Liver (tissue), 9 donors: ENCODE data around the gene LY6G5B. TPM values are rescaled to one million over a fixed set of nuclear protein-coding genes. Genes with fewer than 3 reads are reported as not detected.
"Not testable (repeated sequence)": the region's sequence is repeated elsewhere in the genome, so short reads cannot be mapped to it uniquely, and the experiment has no call there.

ENCODE experiments used
- DNase-seq: peaks from one replicate; pipeline ENCODE4 v3.0.0-alpha.2; 2017; ENCODE audit warnings: low spot score
- H3K27ac ChIP-seq, 2 donors: one replicate each; pipeline ENCODE4 v1.7.0; 2013; ENCODE audit warnings: inconsistent platforms in 2 of 2, low read length in 2 of 2, control low read depth in 1 of 2, low read depth in 1 of 2, mild to moderate bottlenecking in 1 of 2
- H3K27me3 ChIP-seq, 4 donors: one replicate each; pipeline versions ENCODE4 v1.6.1 to v1.7.0; 2013; ENCODE audit warnings: low read length in 3 of 4, inconsistent platforms in 1 of 4, mild to moderate bottlenecking in 1 of 4, moderate library complexity in 1 of 4; ENCODE audit not compliant: control insufficient read depth in 4 of 4, insufficient read depth in 4 of 4
- H3K36me3 ChIP-seq, 4 donors: one replicate each; pipeline versions ENCODE4 v1.6.1 to v1.7.0; 2013; ENCODE audit warnings: low read length in 3 of 4, mild to moderate bottlenecking in 3 of 4, low read depth in 1 of 4, moderate library complexity in 1 of 4; ENCODE audit not compliant: control insufficient read depth in 4 of 4, insufficient read depth in 3 of 4
- H3K4me1 ChIP-seq, 4 donors: one replicate each; pipeline versions ENCODE4 v1.6.1 to v1.7.0; 2013; ENCODE audit warnings: low read length in 3 of 4, mild to moderate bottlenecking in 3 of 4, moderate library complexity in 1 of 4; ENCODE audit not compliant: control insufficient read depth in 4 of 4, insufficient read depth in 4 of 4
- H3K4me3 ChIP-seq, 3 donors: one replicate each; pipeline versions ENCODE4 v1.6.1 to v1.7.0; 2013; ENCODE audit warnings: low read length in 3 of 3, control low read depth in 1 of 3, low read depth in 1 of 3, mild to moderate bottlenecking in 1 of 3
- H3K9ac ChIP-seq, 2 donors: one replicate each; pipeline ENCODE4 v1.7.0; 2013; ENCODE audit warnings: low read length in 2 of 2, mild to moderate bottlenecking in 2 of 2, moderate library complexity in 2 of 2, control low read depth in 1 of 2, low read depth in 1 of 2
- H3K9me3 ChIP-seq, 4 donors: one replicate each; pipeline versions ENCODE4 v1.6.1 to v1.7.0; 2013; ENCODE audit warnings: low read length in 3 of 4; ENCODE audit not compliant: control insufficient read depth in 4 of 4
- FOXA2 ChIP-seq: IDR thresholded peaks from 2 replicates; pipeline ENCODE4 v1.6.1; 2016; ENCODE audit warnings: antibody characterized with exemption
- HNF4A ChIP-seq, 2 donors: conservative IDR thresholded peaks; 2 replicates each; pipeline ENCODE4 v1.6.1; 2016; ENCODE audit warnings: antibody characterized with exemption in 2 of 2, mild to moderate bottlenecking in 2 of 2
- JUND ChIP-seq, 2 donors: IDR thresholded peaks; 2 replicates each; pipeline ENCODE4 v1.6.1; 2016; ENCODE audit warnings: antibody characterized with exemption in 2 of 2
- NR2F2 ChIP-seq: IDR thresholded peaks from 2 replicates; pipeline ENCODE4 v1.6.1; 2016; ENCODE audit warnings: antibody characterized with exemption
- RAD21 ChIP-seq, 2 donors: IDR thresholded peaks; 2 replicates each; pipeline ENCODE4 v1.6.1; 2016; ENCODE audit warnings: antibody characterized with exemption in 2 of 2, mild to moderate bottlenecking in 2 of 2
- REST ChIP-seq: IDR thresholded peaks from 2 replicates; pipeline ENCODE4 v1.6.1; 2016; ENCODE audit warnings: antibody characterized with exemption, mild to moderate bottlenecking
- RXRA ChIP-seq, 2 donors: IDR thresholded peaks; 2 replicates each; pipeline ENCODE4 v1.6.1; 2017 to 2018; ENCODE audit warnings: antibody characterized with exemption in 2 of 2, mild to moderate bottlenecking in 1 of 2
- SP1 ChIP-seq: IDR thresholded peaks from 2 replicates; pipeline ENCODE4 v1.6.1; 2018; ENCODE audit warnings: antibody characterized with exemption, mild to moderate bottlenecking
- TAF1 ChIP-seq: conservative IDR thresholded peaks from 2 replicates; pipeline ENCODE4 v1.6.1; 2016; ENCODE audit warnings: antibody characterized with exemption, mild to moderate bottlenecking
- YY1 ChIP-seq: IDR thresholded peaks from 2 replicates; pipeline ENCODE4 v1.6.1; 2016; ENCODE audit warnings: antibody characterized with exemption, mild to moderate bottlenecking
- ZBTB33 ChIP-seq: IDR thresholded peaks from 2 replicates; pipeline ENCODE4 v1.6.1; 2016; ENCODE audit warnings: antibody characterized with exemption
- WGBS: extraction: QIAGEN DNeasy Blood & Tissue Kit; methylation state at CpG from one replicate; pipeline ENCODE4 v1.1.7; 2013; 5-methylcytosine and 5-hydroxymethylcytosine counted together
- polyA plus RNA-seq, 2 donors: library from polyadenylated mRNA; stranded (reverse) in 1 of 2; unstranded in 1 of 2; fragments of 200-250 nt in 1 of 2; fragments of >200 nt in 1 of 2; fragmentation: Nextera tagmentation in 1 of 2; extraction: Ambion mirVana in 1 of 2; gene quantifications; one replicate each; pipeline versions ENCODE4 v1.2.1 to v1.2.3, GENCODE V29; 2013 to 2015
- total RNA-seq, 2 donors: library from RNA; depleted of rRNA; stranded (reverse); fragments of >200 nt; gene quantifications; one replicate each; pipeline ENCODE4 v1.2.3, GENCODE V29; 2014
- TF ChIP-seq, protein P1 (sequence below): IDR thresholded peaks from 2 replicates; pipeline ENCODE4 v1.6.1; 2016; ENCODE audit warnings: antibody characterized with exemption
- donor health status: healthy.
- donor health status: healthy.
- donor health status: healthy.
- donor health status: healthy.
- donor health status: healthy.

LY6G5B gene
- total and polyA plus RNA-seq, 4 donors: 1.2 to 5.9 (median 2.1) TPM

DNA sequence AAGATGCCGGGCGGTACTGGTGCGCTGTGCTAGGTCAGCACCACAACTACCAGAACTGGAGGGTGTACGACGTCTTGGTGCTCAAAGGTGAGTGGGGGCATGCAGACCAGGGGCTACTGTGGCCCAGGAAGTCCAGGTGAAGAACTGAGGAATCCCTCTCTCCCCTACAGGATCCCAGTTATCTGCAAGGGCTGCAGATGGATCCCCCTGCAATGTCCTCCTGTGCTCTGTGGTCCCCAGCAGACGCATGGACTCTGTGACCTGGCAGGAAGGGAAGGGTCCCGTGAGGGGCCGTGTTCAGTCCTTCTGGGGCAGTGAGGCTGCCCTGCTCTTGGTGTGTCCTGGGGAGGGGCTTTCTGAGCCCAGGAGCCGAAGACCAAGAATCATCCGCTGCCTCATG, 37.9 kb downstream of the LY6G5B start:
- Histone ChIP-seq H3K4me1 (no peaks in the 10 kb centered on the region), H3K27ac (no peak overlapping the region), H3K4me3 (no peak overlapping the region), H3K9me3 (no peaks in the 10 kb centered on the region), H3K27me3 (no peaks in the 10 kb centered on the region), H3K9ac (no peak overlapping the region), H3K36me3 (no peaks in the 10 kb centered on the region)
- no peak for DNase-seq
- no peak for TF ChIP-seq ZBTB33
- TF ChIP-seq TAF1: no peak
- TF ChIP-seq YY1: no peak
- TF ChIP-seq FOXA2: no peak
- no peak for TF ChIP-seq HNF4A (conservative IDR thresholded peaks at IDR 0.05)
- no peak for TF ChIP-seq REST
- no peak for TF ChIP-seq NR2F2
- TF ChIP-seq SP1: no peak
- TF ChIP-seq RAD21 (IDR thresholded peaks at IDR 0.05): no peak
- 83% methylated on average over 10 of the region's 10 CpGs for WGBS

- H3K9me3 ChIP-seq: no peaks in the 10 kb centered on the region
- H3K27ac ChIP-seq: no peak overlapping the region
- no peaks in the 10 kb centered on the region for H3K27me3 ChIP-seq
- WGBS: 96% methylated on average over 3 of the region's 3 CpGs
- H3K9ac ChIP-seq: no peak overlapping the region
- no peaks in the 10 kb centered on the region for H3K4me1 ChIP-seq
- no peak overlapping the region for H3K4me3 ChIP-seq
- DNase-seq: no peak
- TF ChIP-seq FOXA2: no peak
- no peak for TF ChIP-seq RAD21 (IDR thresholded peaks at IDR 0.05)
- TF ChIP-seq REST: no peak
- no peak for TF ChIP-seq JUND (IDR thresholded peaks at IDR 0.05)
- TF ChIP-seq, protein P1, sequence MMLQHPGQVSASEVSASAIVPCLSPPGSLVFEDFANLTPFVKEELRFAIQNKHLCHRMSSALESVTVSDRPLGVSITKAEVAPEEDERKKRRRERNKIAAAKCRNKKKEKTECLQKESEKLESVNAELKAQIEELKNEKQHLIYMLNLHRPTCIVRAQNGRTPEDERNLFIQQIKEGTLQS: no peak
- no peak for TF ChIP-seq TAF1
- TF ChIP-seq RXRA (IDR thresholded peaks at IDR 0.05): no peak
- no peak for TF ChIP-seq NR2F2
- no peak for TF ChIP-seq ZBTB33
- no peaks in the 10 kb centered on the region for H3K36me3 ChIP-seq
Observed at GRCh38 chr6:31708224-31708623, 38.4 kb downstream of the LY6G5B start.

DNA sequence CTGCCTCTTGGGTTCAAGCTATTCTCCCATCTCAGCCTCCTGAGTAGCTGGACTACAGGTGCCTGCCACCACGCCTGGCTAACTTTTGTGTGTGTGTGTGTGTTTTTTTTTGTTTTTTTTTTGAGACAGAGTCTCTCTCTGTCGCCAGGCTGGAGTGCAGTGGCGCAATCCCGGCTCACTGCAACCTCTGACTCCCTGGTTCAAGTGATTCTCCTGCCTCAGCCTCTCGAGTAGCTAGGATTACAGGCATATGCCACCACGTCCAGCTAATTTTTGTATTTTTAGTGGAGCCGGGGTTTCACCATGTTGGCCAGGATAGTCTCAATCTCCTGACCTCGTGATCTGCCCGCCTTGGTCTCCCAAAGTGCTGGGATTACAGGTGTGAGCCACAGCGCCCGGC, 39.4 kb downstream of the LY6G5B start:
- H3K27ac ChIP-seq, DNase-seq, H3K9ac ChIP-seq, H3K36me3 ChIP-seq, H3K27me3 ChIP-seq, H3K4me3 ChIP-seq, H3K4me1 ChIP-seq, H3K9me3 ChIP-seq: not testable (repeated sequence)
- 84% methylated on average over 11 of the region's 11 CpGs for WGBS
